Heart right ventricle (tissue), 16 donors: ENCODE results near the gene STAG3. TPM values are rescaled to one million over a fixed set of nuclear protein-coding genes. Genes with fewer than 3 reads are reported as not detected.
"Not testable (repeated sequence)": the region's sequence is repeated elsewhere in the genome, so short reads cannot be mapped to it uniquely, and the experiment has no call there.

ENCODE experiments used
- ATAC-seq, 8 donors: fragments of 200-7000 bp; cut with Tn5 transposase; one replicate each; pipeline ENCODE4 v1.9.1; 2020; ENCODE audit warnings: mild to moderate bottlenecking in 8 of 8, moderate library complexity in 8 of 8, moderate number of reproducible peaks in 1 of 8
- DNase-seq, 2 donors: peaks; one replicate each; pipeline ENCODE4 v3.0.0-alpha.2; 2020
- H3K27ac ChIP-seq, 10 donors: fragments of 200-600 bp; sonication (generic) in 2 of 10; one replicate each; pipeline versions ENCODE4 v1.5.0 to v1.8.0; 2020 to 2022; ENCODE audit warnings: mild to moderate bottlenecking in 3 of 10
- H3K27me3 ChIP-seq, 7 donors: fragments of 200-600 bp; one replicate each; pipeline ENCODE4 v1.8.0; 2021 to 2022; ENCODE audit warnings: mild to moderate bottlenecking in 2 of 7
- H3K36me3 ChIP-seq, 9 donors: fragments of 200-600 bp; sonication (generic) in 1 of 9; one replicate each; pipeline versions ENCODE4 v1.5.0 to v1.8.0; 2020 to 2022; ENCODE audit warnings: mild to moderate bottlenecking in 2 of 9
- H3K4me1 ChIP-seq, 9 donors: fragments of 200-600 bp; sonication (generic) in 1 of 9; one replicate each; pipeline versions ENCODE4 v1.5.0 to v1.8.0; 2020 to 2022; ENCODE audit warnings: mild to moderate bottlenecking in 4 of 9
- H3K4me3 ChIP-seq, 10 donors: fragments of 200-600 bp; sonication (generic) in 2 of 10; one replicate each; pipeline versions ENCODE4 v1.5.0 to v1.8.0; 2020 to 2022; ENCODE audit warnings: mild to moderate bottlenecking in 7 of 10, moderate library complexity in 2 of 10
- H3K9me3 ChIP-seq, 11 donors: fragments of 200-600 bp in 10 of 11; sonication (generic) in 2 of 11; one replicate each; pipeline versions ENCODE4 v1.5.0 to v1.8.0; 2013 to 2022; ENCODE audit warnings: mild to moderate bottlenecking in 2 of 11, control low read depth in 1 of 11, moderate library complexity in 1 of 11
- CTCF ChIP-seq, 9 donors: fragments of 200-600 bp; sonication (generic) in 2 of 9; IDR thresholded peaks; one replicate each; pipeline versions ENCODE4 v1.5.0 to v1.8.0; 2021 to 2022; ENCODE audit warnings: antibody characterized with exemption in 9 of 9, mild to moderate bottlenecking in 5 of 9, moderate library complexity in 1 of 9
- WGBS, 2 donors: extraction: QIAGEN DNeasy Blood & Tissue Kit; methylation state at CpG; one replicate each; pipeline ENCODE4 v1.1.7; 2013; ENCODE audit warnings: inconsistent platforms in 1 of 2; 5-methylcytosine and 5-hydroxymethylcytosine counted together
- intact Hi-C, 10 donors: fragments of 100-400 bp; cut with DNase I; formaldehyde crosslinking; loops; one replicate each; pipeline versions ENCODE4 v1.11.1 to v1.14.2; 2022
- microRNA-seq, 2 donors: library from miRNA; unstranded; fragments of <30 nt; microRNA quantifications; one replicate each; pipeline ENCODE4 v1.2.0, GENCODE V29; 2021
- polyA plus RNA-seq, 2 donors: library from polyadenylated mRNA; stranded (reverse); fragments of 200-250 nt; gene quantifications; one replicate each; pipeline ENCODE4 v1.2.3, GENCODE V29; 2013
- total RNA-seq, 10 donors: library from RNA; stranded (reverse); fragmentation: NEBNext Ultra II Directional in 3 of 10; extraction: Animal tissue kit (Norgen Biotek cat#: 25700) in 3 of 10; gene quantifications; one replicate each; pipeline versions ENCODE4 v1.2.1 to v1.2.4, GENCODE V29; 2021 to 2023
- donor health status: Arrhythmogenic right ventricular cardiomyopathy.
- donor health status: ischemic (EF 13 %, LVEDD 7.1; RV severe dilation, severe dysfunction).
- donor health status: healthy with polysubstance abuse.
- donor health status: DM: no; HTN: yes; CAD: no.
- donor health status: DM: no; HTN: no; CAD: no.
- donor health status: ischemic (EF 25% LVEDD 6.9; RV normal size, moderate dysfunction).
- donor health status: ischemic (EF 25% LVEDD 5.7; RV mildly dilated, moderate dysfunction).
- donor health status: healthy.
- donor health status: DM: yes; HTN: yes; CAD: no.
- donor health status: Ischemic cardiomyopathy.
- donor health status: ischemic (EF 35%, LVEDD 5.7; RV mildly dilated, moderate dysfunction).
- donor health status: nonischemic (EF 11% LVEDD 7.7; RV severe dilation, severe dysfunction).
- donor health status: DM: yes; HTN: yes; CAD: no.
- donor health status: PGD.
- donor health status: ischemic (EF 29% LVEDD 5.4; RV normal size, mild dysfunction).
- donor health status: nonischemic (EF 23%, LVEDD 6.1; RV moderate dilation, normal function).

Gene STAG3
- total and polyA plus RNA-seq, 12 donors, result 0.13 to 1.5 (median 0.47) TPM; not detected in 1

DNA sequence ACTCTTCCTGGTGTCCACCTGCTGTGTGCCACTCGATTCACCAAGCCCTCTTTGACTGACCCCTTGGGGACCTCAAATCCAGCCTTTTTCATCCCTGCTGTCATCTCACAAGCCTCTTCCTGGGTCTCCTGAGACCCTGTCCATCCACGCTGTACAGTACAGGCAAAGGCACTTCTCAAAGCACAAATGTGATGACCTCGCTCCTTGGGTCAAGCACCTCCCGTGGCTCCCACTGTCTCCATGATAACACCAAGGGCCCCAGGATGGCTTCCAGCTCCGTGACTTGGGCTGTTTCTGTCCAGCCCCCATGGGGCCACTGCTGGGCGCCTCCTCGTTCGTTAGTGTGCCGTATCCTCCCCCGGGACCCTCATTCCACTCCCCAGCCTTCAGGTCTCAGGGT lies 70.8 kb downstream of the STAG3 start:
- H3K27ac ChIP-seq, result no peak overlapping the region
- H3K4me1 ChIP-seq, result peaks cover 0 to 16% (median 12%) of the 10 kb centered on the region in 9 donors
- no peaks in the 10 kb centered on the region for H3K9me3 ChIP-seq
- H3K36me3 ChIP-seq, result no peaks in the 10 kb centered on the region
- intact Hi-C loops, result no loop called here
- 80 to 87% methylated on average over 10 of the region's 10 CpGs for WGBS, 2 donors
- DNase-seq (no peak), ATAC-seq (no peak)
- no peak overlapping the region for H3K4me3 ChIP-seq
- no peak for TF ChIP-seq CTCF (IDR thresholded peaks at IDR 0.05)
- no peaks in the 10 kb centered on the region for H3K27me3 ChIP-seq

GRCh38 chr7:100257017-100257416 lies 79.3 kb downstream of the STAG3 start:
- intact Hi-C loops, result no loop called here
- H3K27ac ChIP-seq, result no peak overlapping the region
- DNase-seq (no peak), ATAC-seq (peak in 1 of 8 donors; percentile 70)
- 88 to 96% methylated on average over 7 of the region's 7 CpGs for WGBS, 2 donors
- no peaks in the 10 kb centered on the region for H3K9me3 ChIP-seq
- no peaks in the 10 kb centered on the region for H3K36me3 ChIP-seq
- no peak overlapping the region for H3K4me3 ChIP-seq
- H3K4me1 ChIP-seq, result no peaks in the 10 kb centered on the region
- TF ChIP-seq CTCF (IDR thresholded peaks at IDR 0.05), result no peak
- H3K27me3 ChIP-seq, result no peaks in the 10 kb centered on the region

- intact Hi-C loops, ATAC-seq: not testable (repeated sequence)
- WGBS, 2 donors, result 87 to 89% methylated on average over 8 of the region's 8 CpGs
Observed at GRCh38 chr7:100259984-100260383, 82.3 kb downstream of the STAG3 start.

GRCh38 chr7:100262896-100263295 lies 85.2 kb downstream of the STAG3 start:
- H3K27me3 ChIP-seq, DNase-seq, ATAC-seq, H3K9me3 ChIP-seq, intact Hi-C loops, H3K27ac ChIP-seq, H3K36me3 ChIP-seq, H3K4me3 ChIP-seq: not testable (repeated sequence)
- 95 to 99% methylated on average over 4 of the region's 4 CpGs for WGBS, 2 donors
- H3K4me1 ChIP-seq, result peaks cover 0 to 16% (median 9%) of the 10 kb centered on the region in 9 donors

More at GRCh38 chr7:100259984-100260383, 82.3 kb downstream of the STAG3 start:
- H3K36me3 ChIP-seq, H3K4me3 ChIP-seq, H3K27me3 ChIP-seq, DNase-seq, H3K4me1 ChIP-seq, H3K9me3 ChIP-seq, H3K27ac ChIP-seq: not testable (repeated sequence)

Small RNA genes lying within 50 kb of the gene (microRNA-seq; reads per million reads assigned to microRNA genes)
- gene MIR4658, result 0 reads per million in 2 donors

Other genes with a start within 250 kb of the STAG3 start
- gene GJC3, start 248.3 kb upstream of the STAG3 start, total RNA-seq, result under 1 TPM in 1 of 10 donors, not detected in 9; 0.44 TPM
- under 1 TPM in 1 of 2 donors, not detected in 1; 0.29 TPM for gene GJC3, start 248.3 kb upstream of the STAG3 start, polyA plus RNA-seq
- 100 to 1,000 TPM in 4 of 10 donors, 10 to 100 TPM in 6; 37.8 to 335 (median 74.4) TPM for gene AZGP1, start 201.9 kb upstream of the STAG3 start, total RNA-seq
- gene AZGP1, start 201.9 kb upstream of the STAG3 start, polyA plus RNA-seq, result 100 to 1,000 TPM; 148 to 183 TPM
- gene ZKSCAN1, start 162.3 kb upstream of the STAG3 start, total RNA-seq, result 10 to 100 TPM; 37.4 to 68.9 (median 49.7) TPM
- 10 to 100 TPM in 1 of 2 donors, 1 to 10 TPM in 1; 4.7 to 15.7 TPM for gene ZKSCAN1, start 162.3 kb upstream of the STAG3 start, polyA plus RNA-seq
- 1 to 10 TPM; 5.4 to 10.0 (median 6.9) TPM for gene ZSCAN21, start 128.1 kb upstream of the STAG3 start, total RNA-seq
- gene ZSCAN21, start 128.1 kb upstream of the STAG3 start, polyA plus RNA-seq, result 1 to 10 TPM; 5.8 to 8.3 TPM
- gene ZNF3, start 96.2 kb upstream of the STAG3 start, total RNA-seq, result 10 to 100 TPM; 14.1 to 17.8 (median 15.3) TPM
- gene ZNF3, start 96.2 kb upstream of the STAG3 start, polyA plus RNA-seq, result 10 to 100 TPM in 1 of 2 donors, 1 to 10 TPM in 1; 9.0 to 17.7 TPM
- 100 to 1,000 TPM; 106 to 130 (median 113) TPM for gene COPS6, start 88.9 kb upstream of the STAG3 start, total RNA-seq
- gene COPS6, start 88.9 kb upstream of the STAG3 start, polyA plus RNA-seq, result 100 to 1,000 TPM; 121 to 135 TPM
- gene MCM7, start 76.5 kb upstream of the STAG3 start, total RNA-seq, result 10 to 100 TPM; 11.6 to 30.4 (median 15.5) TPM
- 10 to 100 TPM; 22.7 to 25.1 TPM for gene MCM7, start 76.5 kb upstream of the STAG3 start, polyA plus RNA-seq
- gene AP4M1, start 76.3 kb upstream of the STAG3 start, total RNA-seq, result 10 to 100 TPM in 9 of 10 donors, 1 to 10 TPM in 1; 8.4 to 14.4 (median 11.0) TPM
- 10 to 100 TPM; 15.9 to 20.6 TPM for gene AP4M1, start 76.3 kb upstream of the STAG3 start, polyA plus RNA-seq
- 10 to 100 TPM; 28.0 to 43.3 (median 31.0) TPM for gene TAF6, start 58.6 kb upstream of the STAG3 start, total RNA-seq
- 10 to 100 TPM; 23.5 to 33.6 TPM for gene TAF6, start 58.6 kb upstream of the STAG3 start, polyA plus RNA-seq
- gene CNPY4, start 58.3 kb upstream of the STAG3 start, total RNA-seq, result 10 to 100 TPM in 1 of 10 donors, 1 to 10 TPM in 9; 4.9 to 10.8 (median 6.6) TPM
- 10 to 100 TPM; 11.7 to 13.7 TPM for gene CNPY4, start 58.3 kb upstream of the STAG3 start, polyA plus RNA-seq
- gene MBLAC1, start 51.0 kb upstream of the STAG3 start, total RNA-seq, result 1 to 10 TPM; 1.2 to 3.5 (median 2.0) TPM
- 1 to 10 TPM; 2.6 to 2.9 TPM for gene MBLAC1, start 51.0 kb upstream of the STAG3 start, polyA plus RNA-seq
- gene LAMTOR4, start 29.0 kb upstream of the STAG3 start, total RNA-seq, result 100 to 1,000 TPM in 1 of 10 donors, 10 to 100 TPM in 9; 72.3 to 102 (median 88.5) TPM
- 100 to 1,000 TPM; 147 to 210 TPM for gene LAMTOR4, start 29.0 kb upstream of the STAG3 start, polyA plus RNA-seq
- gene TRAPPC14, start 19.2 kb upstream of the STAG3 start, total RNA-seq, result 10 to 100 TPM in 1 of 10 donors, 1 to 10 TPM in 9; 3.9 to 10.8 (median 7.6) TPM
- gene TRAPPC14, start 19.2 kb upstream of the STAG3 start, polyA plus RNA-seq, result 10 to 100 TPM in 1 of 2 donors, 1 to 10 TPM in 1; 7.8 to 17.5 TPM
- 1 to 10 TPM in 9 of 10 donors, under 1 TPM in 1; 1.00 to 3.1 (median 1.5) TPM for gene GAL3ST4, start 9.3 kb upstream of the STAG3 start, total RNA-seq
- 1 to 10 TPM; 1.1 to 1.6 TPM for gene GAL3ST4, start 9.3 kb upstream of the STAG3 start, polyA plus RNA-seq
- gene GPC2, start 537 bp upstream of the STAG3 start, total RNA-seq, result 1 to 10 TPM in 1 of 10 donors, under 1 TPM in 7, not detected in 2; 0.11 to 1.1 (median 0.50) TPM
- under 1 TPM; 0.51 TPM for gene GPC2, start 537 bp upstream of the STAG3 start, polyA plus RNA-seq
- 1 to 10 TPM in 1 of 10 donors, not detected in 9; 2.1 TPM for gene PVRIG, start 42.0 kb downstream of the STAG3 start, total RNA-seq
- gene PVRIG, start 42.0 kb downstream of the STAG3 start, polyA plus RNA-seq, result under 1 TPM; 0.22 to 0.59 TPM
- not detected for gene SPDYE3, start 129.8 kb downstream of the STAG3 start, total RNA-seq
- gene SPDYE3, start 129.8 kb downstream of the STAG3 start, polyA plus RNA-seq, result under 1 TPM; 0.04 to 0.15 TPM
- 10 to 100 TPM in 6 of 10 donors, 1 to 10 TPM in 4; 7.3 to 15.5 (median 10.5) TPM for gene PILRB, start 180.2 kb downstream of the STAG3 start, total RNA-seq
- 10 to 100 TPM; 14.5 to 69.1 TPM for gene PILRB, start 180.2 kb downstream of the STAG3 start, polyA plus RNA-seq
- gene PILRA, start 195.6 kb downstream of the STAG3 start, total RNA-seq, result 10 to 100 TPM in 1 of 10 donors, 1 to 10 TPM in 9; 1.1 to 12.4 (median 2.5) TPM
- 1 to 10 TPM; 2.9 to 4.2 TPM for gene PILRA, start 195.6 kb downstream of the STAG3 start, polyA plus RNA-seq